ENCODE measurements around the gene NPL.

NPL gene

DNA sequence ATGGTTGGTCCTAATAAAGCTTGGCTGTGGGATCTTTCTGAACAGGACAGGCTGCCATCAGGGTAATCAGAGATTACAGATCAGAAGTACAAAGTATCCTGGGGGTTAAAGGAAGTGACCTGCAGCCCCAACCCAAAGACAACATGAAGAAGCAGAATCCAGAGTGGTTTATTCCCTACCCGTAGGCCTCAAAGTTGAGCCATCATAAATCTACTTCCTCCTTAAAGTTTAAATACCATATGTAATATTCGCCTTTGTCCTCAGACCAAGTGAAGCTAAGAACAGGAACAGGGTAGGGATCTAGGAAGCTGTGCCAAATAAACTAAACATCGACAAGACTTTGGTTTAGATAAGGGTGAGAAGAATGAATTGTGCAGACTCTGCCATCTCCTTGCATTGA, 33.6 kb downstream of the NPL start:
- DNase-seq = no peak

DNA sequence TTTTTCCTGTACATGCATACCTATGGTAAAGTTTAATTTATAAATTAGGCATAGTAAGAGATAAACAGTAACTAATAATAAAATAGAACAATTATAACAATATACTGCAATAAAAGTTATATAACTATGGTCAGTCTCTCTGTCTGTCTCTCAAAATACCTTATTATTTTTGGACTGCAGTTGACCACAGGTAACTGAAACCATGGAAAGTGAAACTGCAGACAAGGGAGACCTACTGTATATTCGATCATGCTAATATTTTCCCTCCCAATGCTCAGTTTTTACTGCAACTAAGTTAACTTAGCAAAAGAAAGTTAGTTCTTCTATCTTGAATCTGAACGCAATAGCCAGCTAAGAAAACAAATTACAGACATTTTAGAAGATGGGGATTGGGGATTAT, 37.3 kb downstream of the NPL start:
- no peak for DNase-seq

DNA sequence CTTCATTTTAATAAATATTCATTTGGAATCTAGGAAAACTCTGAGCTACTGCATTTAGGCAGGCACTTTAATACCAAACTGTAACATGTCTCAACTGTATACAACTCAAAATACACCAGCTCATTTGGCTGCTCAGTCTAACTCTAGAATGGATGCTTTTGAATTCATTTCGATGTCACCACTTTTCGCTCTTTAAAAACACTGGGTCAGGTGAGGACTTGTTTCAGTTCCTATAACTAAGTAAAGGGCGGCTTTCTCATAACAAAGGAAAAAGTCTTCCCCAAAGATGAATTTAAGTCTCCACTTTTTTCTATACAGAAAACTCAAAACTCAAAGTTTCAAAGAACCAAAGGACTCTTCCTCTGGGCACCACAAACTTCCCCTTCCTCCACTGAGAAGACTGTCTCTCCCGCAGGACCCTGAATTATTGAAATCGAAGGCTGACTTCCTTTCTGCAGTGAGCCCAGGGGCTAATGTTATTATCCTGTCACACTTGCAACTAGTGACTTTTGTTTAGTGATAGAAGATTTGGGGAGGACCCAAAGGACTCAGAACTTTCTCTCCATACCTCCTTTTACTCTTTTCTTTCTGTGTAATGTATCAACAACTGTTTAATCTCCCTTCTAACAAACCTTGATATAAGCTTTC, 39.8 kb downstream of the NPL start:
- DNase-seq = no peak

- no peak for DNase-seq
Observed at GRCh38 chr1:182833271-182833670, 43.7 kb downstream of the NPL start.

- DNase-seq = no peak
Observed at GRCh38 chr1:182834326-182834725, 44.8 kb downstream of the NPL start.

GRCh38 chr1:182835806-182836205, 46.2 kb downstream of the NPL start:
- no peak for DNase-seq

DNA sequence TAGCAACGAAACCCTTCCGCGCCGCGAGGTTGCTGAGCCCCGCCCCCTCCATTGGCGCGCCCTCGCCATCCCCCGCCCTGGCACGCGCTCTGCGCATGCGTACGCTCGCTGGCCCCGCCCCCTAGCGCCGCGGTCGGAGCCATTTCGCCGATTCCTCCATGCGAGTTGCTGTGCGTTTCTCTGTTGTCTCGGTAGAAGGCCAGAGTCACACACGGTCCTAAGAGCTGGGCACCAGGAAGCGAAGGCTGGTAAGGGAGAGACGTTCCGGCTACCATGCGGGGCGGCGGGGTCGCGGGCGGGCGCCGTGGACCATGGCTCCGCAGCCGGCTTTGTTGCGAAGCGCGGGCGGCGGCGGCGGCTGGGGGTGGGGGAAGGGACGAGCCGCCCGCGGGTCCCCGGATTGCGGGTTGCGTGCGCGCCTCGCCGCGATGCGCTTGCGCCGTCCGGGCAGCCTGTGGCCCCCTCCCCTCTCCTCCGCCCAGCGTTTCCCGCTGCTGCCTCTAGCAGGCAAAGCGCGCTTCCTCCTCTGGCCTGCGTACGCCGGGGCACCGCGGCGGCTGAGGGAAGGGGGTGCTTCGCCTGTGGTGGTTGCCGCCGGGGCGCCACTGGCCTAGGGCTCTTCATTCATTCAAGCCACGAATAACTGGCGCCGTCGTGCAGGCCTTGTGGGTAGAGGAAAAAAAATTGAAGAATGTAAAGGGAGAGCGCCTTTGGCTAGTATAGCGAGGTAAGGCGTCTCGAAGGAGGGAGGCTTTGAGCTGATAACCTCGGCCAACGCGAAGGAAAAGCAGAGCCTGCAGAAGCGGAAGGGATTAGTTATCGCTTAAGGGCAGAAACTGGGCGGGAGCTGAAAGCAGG, 49.9 kb downstream of the NPL start, which contains the start of gene DHX9:
Gene DHX9 (plus strand): TSS at position 139 of the 858 bp plus-strand sequence. CDS start 3,220 bp downstream, outside the sequence.
- peak; percentile 81 to 92 for DNase-seq

- DNase-seq = no peak
Observed at GRCh38 chr1:182841368-182841988, 51.9 kb downstream of the NPL start.

GRCh38 chr1:182842265-182842664, 52.7 kb downstream of the NPL start:
- DNase-seq = no peak

DNA sequence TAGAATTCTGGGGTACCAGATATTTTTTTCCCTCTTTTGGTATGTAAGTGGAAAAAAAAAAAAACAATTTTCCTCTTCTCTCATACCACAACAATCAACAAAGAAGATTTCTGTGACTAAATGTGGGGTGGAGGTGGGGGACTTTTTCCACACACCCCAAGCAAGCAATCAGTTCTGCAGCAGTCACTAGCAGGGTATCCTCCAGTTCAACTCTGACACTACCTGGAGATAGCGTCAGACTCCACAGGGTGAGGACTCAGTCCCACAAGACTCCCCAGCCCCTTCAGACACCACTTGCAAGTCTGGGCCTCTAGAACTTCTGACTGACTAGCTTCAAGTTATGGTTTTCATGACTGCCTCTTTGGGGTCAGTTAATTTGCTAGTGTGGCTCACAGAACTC, 55.8 kb downstream of the NPL start:
- no peak for DNase-seq

GRCh38 chr1:182845894-182846293, 56.3 kb downstream of the NPL start:
- no peak for DNase-seq

DNA sequence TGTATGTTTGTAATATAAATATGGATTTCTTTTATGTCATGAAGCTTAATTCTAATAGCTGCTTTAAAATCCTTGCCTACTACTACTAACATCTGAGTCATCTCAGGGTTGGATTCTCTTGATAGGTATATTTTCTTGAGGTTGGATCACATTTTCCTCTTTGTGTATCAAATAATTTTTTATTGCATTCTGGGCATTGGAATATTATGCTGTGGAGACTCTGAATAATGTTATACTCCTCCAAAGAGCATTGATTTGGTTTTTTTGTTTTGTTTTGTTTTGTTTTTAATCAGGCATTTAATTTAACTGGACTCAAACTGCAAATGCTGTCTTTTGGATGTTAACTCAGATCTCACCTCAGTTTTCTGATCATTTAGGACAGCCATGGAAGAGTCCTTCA, 57.5 kb downstream of the NPL start:
- no peak for DNase-seq

DNA sequence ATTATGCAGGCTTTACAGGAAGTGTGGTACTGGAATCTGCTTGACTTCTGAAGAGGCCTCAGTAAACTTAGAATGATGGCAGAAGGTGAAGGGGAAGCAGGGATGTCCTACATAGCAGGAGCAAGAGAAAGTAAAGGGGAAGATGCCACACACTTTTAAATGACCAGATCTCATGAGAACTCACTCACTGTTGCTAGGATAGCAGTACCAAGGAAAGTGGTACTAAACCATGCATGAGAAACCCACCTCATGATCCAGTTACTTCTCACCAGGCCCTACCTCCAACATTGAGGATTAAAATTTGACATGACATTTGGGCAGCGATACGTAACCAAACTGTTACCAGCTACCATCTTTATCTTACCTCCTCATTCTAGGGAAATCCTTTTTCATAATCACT, 59.2 kb downstream of the NPL start:
- DNase-seq = no peak

DNA sequence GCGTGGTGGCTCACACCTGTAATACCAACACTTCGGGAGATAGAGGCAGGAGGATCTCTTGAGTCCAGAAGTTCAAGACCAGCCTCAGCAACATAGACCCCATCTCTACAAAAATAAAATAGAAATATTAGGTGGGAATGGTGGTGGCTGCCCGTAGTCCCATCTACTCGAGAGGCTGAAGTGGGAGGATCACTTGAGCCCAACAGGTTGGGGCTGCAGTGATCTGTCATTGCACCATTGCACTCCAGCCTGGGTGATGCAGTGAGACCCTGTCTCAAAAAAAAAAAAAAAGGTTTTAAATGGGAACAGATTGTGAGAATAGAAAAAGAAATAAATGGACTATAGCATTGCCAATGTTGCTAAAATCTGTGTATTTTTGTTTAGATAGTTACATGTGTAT, 60.7 kb downstream of the NPL start:
- no peak for DNase-seq

- no peak for DNase-seq
Observed at GRCh38 chr1:182851825-182852224, 62.3 kb downstream of the NPL start.

GRCh38 chr1:182855911-182856310, 66.3 kb downstream of the NPL start:
- DNase-seq = no peak

DNA sequence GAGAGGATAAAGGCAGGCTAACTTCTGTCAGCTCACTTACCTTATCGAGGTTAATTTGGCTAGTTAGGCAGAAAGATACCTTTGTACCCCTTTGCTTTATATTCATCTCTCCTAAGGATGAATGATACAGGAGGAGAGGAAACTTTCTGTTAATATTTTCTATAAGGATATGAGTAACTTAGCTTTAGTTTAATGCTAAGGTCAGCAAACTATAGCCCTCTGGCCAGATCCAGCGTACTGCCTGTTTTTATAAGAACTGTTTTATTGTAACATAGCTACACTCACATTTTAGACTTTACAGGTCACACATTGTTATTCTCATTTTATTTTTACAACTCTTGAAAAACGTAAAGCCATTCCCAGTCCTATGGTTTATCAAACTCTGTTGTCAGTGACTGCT, 67.6 kb downstream of the NPL start:
- no peak for DNase-seq

DNA sequence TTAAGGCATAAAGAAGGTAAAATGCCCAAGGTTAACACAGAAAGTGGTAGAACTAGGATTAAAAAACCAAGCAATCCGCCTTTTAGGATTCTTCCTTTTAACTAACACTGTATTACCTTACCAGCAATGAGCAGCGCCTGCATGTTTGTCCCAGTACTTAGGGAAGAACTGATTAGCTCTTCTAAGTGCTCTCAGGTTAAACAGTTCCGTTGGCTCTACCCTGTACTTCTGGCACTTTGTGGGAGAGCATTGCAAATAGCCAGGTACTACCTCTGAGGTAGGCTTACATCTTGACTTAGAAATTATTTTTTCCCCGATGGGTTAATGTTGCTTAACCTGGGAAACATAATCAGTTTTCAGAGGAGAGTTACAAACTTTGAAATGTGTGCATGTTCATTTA, 71.1 kb downstream of the NPL start:
- no peak for DNase-seq

DNA sequence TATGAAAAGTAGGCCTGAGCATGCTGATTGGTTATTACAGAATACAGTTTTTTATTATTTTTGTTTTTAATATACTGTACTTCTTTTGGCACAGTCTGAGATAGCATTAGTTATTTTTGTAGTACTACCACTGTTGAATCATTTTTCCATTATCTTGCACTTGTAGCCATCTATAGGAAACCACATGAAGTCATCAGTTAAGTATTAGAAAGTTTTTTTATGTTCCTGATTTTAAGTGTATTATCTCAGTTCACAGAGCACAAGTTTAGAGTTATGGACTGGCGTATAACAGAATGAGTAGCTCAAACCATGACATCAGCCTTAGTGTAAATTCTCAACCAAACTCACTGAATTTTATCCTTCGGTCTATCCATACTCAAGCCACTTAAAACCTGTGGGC, 72.4 kb downstream of the NPL start:
- no peak for DNase-seq

GRCh38 chr1:182862827-182863226, 73.3 kb downstream of the NPL start:
- DNase-seq = no peak

DNA sequence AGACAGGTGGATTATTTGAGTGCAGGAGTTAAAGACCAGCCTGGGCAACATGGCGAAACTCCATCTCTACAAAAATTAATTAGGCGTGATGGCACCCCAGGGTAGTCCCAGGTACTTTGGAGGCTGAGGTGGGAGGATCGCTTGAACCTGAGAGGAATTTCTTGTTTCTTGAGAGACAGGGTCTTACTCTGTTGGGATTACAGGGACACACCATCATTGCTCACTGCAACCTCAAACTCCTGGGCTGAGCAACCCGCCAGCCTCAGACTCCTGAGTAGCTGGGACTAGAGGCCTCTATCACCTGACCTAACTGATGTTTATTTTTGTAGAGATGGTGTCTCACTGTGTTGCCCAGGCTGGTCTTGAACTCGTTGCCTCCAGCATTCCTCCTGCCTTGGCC, 74.4 kb downstream of the NPL start:
- DNase-seq = no peak

GRCh38 chr1:182867861-182868260, 78.3 kb downstream of the NPL start:
- DNase-seq = no peak

- no peak for DNase-seq
Observed at GRCh38 chr1:182869241-182869666, 79.7 kb downstream of the NPL start.

DNA sequence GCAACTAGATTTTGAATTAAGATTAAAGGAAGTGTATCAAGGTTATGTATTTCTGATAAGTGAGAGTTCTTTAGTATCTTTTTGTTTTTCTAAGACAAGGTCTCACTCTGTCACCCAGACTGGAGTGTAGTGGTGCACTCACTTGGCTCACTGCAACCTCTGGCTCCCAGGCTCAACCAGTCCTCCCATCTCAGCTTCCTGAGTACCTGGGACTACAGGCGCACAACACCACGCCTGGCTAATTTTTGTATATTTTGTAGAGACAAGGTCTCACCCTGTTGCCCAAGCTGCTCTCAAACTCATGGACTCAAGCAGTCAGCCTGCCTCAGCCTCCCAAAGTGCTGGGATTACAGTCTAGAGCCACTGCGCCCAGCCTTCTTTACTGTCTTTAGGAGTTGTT, 83.3 kb downstream of the NPL start:
- no peak for DNase-seq
